Measurements from ENCODE around the gene CD7. TPM values are rescaled to one million over a fixed set of nuclear protein-coding genes. Genes with fewer than 3 reads are reported as not detected.

Gene CD7
- total and polyA plus RNA-seq, 2 donors (not counting 3 experiments of a cell fraction or from before 2014, with no cell fraction given), result not detected

DNA sequence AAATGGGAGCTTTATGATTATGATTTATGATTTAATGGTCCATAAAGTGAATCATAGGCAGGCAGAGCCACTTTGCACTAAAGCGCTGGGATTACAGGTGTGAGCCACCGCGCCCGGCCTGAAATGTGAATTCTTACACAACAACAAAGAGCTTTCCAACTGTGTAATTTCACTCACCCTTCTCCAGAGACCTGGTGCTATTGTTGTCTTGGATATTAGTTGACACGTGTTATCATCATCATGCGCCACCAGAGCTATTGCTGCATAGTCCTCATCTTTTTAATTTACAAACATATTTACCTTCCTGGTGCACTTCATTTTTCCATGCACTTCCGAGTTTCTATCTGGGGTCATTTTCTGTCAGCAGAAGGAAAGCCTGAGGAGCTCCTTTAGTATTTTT lies 49.3 kb upstream of the CD7 start:
- dilution Hi-C loops (cut with MboI; ENCODE audit: extremely low pct_ligation_motif_present, low sequenced_read_pairs), result no loop called here
- DNase-seq (ENCODE audit: low read depth, low spot score), result no peak
- H2AFZ ChIP-seq (ENCODE audit: low read depth, low read length), result no peak overlapping the region
- FAIRE-seq, result no peak
- no peaks in the 10 kb centered on the region for H3K79me2 ChIP-seq (ENCODE audit: control insufficient read depth, insufficient read depth, low read length)
- peaks cover 15 to 18% of the 10 kb centered on the region in 2 experiments for H3K27me3 ChIP-seq (ENCODE audit: control insufficient read depth in 2 of 2, insufficient read depth in 2 of 2, low read length in 2 of 2)
- intact Hi-C loops (cut with micrococcal nuclease), result no loop called here
- H3K4me1 ChIP-seq (ENCODE audit: control insufficient read depth, extremely low read depth, insufficient read depth, low read length), result no peaks in the 10 kb centered on the region
- H3K4me3 ChIP-seq (replicated peaks in 1 of 3; ENCODE audit: insufficient read depth in 1 of 3, low read depth in 1 of 3, low read length in 3 of 3), result no peak overlapping the region
- BruUV-seq (replicated peaks), result no TSS peak
- ChIA-PET CTCF (interaction anchor here (0.5 to 2.4 kb wide), 4 partner anchors 14 to 58 kb away, joined by 4 to 7 read pairs (median 6); no protein-coding TSS in a partner anchor), POLR2A (no interaction called here)
- no peak overlapping the region for H3K9ac ChIP-seq (replicated peaks; ENCODE audit: extremely low read depth, insufficient read depth, low read length)
- no peak overlapping the region for H3K27ac ChIP-seq (ENCODE audit: insufficient read depth, low read depth, low read length)
- TF ChIP-seq POLR2AphosphoS5 (IDR thresholded peaks at IDR 0.05; ENCODE audit: insufficient read depth, low read depth, low read length) (no peak), JUN (IDR thresholded peaks at IDR 0.05; ENCODE audit: borderline replicate concordance, insufficient read depth, insufficient read length, low read depth) (no peak), POLR2A (IDR thresholded peaks at IDR 0.05; ENCODE audit: low read depth, low read length) (no peak), GATA2 (IDR thresholded peaks at IDR 0.05; ENCODE audit: insufficient read depth, insufficient read length, low read depth, low read length) (no peak), MYC (IDR thresholded peaks at IDR 0.05; ENCODE audit: low read depth, low read length) (no peak), FOS (IDR thresholded peaks at IDR 0.05; ENCODE audit: borderline replicate concordance, insufficient read depth, low read length) (no peak), EZH2 (IDR thresholded peaks at IDR 0.05; ENCODE audit: borderline replicate concordance, low read depth, low read length, severe bottlenecking) (no peak)
- TF ChIP-seq, protein P1, sequence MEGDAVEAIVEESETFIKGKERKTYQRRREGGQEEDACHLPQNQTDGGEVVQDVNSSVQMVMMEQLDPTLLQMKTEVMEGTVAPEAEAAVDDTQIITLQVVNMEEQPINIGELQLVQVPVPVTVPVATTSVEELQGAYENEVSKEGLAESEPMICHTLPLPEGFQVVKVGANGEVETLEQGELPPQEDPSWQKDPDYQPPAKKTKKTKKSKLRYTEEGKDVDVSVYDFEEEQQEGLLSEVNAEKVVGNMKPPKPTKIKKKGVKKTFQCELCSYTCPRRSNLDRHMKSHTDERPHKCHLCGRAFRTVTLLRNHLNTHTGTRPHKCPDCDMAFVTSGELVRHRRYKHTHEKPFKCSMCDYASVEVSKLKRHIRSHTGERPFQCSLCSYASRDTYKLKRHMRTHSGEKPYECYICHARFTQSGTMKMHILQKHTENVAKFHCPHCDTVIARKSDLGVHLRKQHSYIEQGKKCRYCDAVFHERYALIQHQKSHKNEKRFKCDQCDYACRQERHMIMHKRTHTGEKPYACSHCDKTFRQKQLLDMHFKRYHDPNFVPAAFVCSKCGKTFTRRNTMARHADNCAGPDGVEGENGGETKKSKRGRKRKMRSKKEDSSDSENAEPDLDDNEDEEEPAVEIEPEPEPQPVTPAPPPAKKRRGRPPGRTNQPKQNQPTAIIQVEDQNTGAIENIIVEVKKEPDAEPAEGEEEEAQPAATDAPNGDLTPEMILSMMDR (IDR thresholded peaks at IDR 0.05; ENCODE audit: extremely low read depth in 1 of 2, insufficient read depth in 1 of 2, low read depth in 1 of 2, low read length in 2 of 2), result no peak
- TF ChIP-seq, protein P2, sequence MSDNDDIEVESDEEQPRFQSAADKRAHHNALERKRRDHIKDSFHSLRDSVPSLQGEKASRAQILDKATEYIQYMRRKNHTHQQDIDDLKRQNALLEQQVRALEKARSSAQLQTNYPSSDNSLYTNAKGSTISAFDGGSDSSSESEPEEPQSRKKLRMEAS (IDR thresholded peaks at IDR 0.05; ENCODE audit: insufficient read depth, insufficient read length), result no peak
- no peaks in the 10 kb centered on the region for H4K20me1 ChIP-seq (replicated peaks; ENCODE audit: control insufficient read depth, extremely low read depth, insufficient read depth, low read length)
- no peaks in the 10 kb centered on the region for H3K9me1 ChIP-seq (replicated peaks; ENCODE audit: control insufficient read depth, extremely low read depth, insufficient read depth, low read length)
- H3K9me3 ChIP-seq (replicated peaks; ENCODE audit: control insufficient read depth, insufficient read depth, low read length), result no peaks in the 10 kb centered on the region
- no peak overlapping the region for H3K4me2 ChIP-seq (ENCODE audit: insufficient read depth, low read length)
- no peaks in the 10 kb centered on the region for H3K36me3 ChIP-seq (ENCODE audit: control insufficient read depth in 2 of 2, extremely low read depth in 1 of 2, insufficient read depth in 2 of 2, low read length in 2 of 2)

Measured in endothelial cell of umbilical vein (primary cell).